SU-DHL-6 (cell line): Measurements from ENCODE around the gene KRT23.

Experiments used
- EZH2phosphoT487 ChIP-seq: fragments of 200-600 bp; sonication (generic), shearing (Covaris generic); conservative IDR thresholded peaks from 2 replicates; pipeline ENCODE4 v1.6.1; 2018; ENCODE audit warnings: mild to moderate bottlenecking, antibody characterized with exemption, low read length, moderate library complexity, mixed read lengths
- TF ChIP-seq, protein P1 (sequence below): fragments of 200-600 bp; sonication (generic); IDR thresholded peaks from one replicate; pipeline ENCODE4 v1.5.1; 2017; ENCODE audit warnings: antibody characterized with exemption, mild to moderate bottlenecking, low read length, moderate library complexity; ENCODE audit not compliant: insufficient read depth, poor library complexity, severe bottlenecking

DNA sequence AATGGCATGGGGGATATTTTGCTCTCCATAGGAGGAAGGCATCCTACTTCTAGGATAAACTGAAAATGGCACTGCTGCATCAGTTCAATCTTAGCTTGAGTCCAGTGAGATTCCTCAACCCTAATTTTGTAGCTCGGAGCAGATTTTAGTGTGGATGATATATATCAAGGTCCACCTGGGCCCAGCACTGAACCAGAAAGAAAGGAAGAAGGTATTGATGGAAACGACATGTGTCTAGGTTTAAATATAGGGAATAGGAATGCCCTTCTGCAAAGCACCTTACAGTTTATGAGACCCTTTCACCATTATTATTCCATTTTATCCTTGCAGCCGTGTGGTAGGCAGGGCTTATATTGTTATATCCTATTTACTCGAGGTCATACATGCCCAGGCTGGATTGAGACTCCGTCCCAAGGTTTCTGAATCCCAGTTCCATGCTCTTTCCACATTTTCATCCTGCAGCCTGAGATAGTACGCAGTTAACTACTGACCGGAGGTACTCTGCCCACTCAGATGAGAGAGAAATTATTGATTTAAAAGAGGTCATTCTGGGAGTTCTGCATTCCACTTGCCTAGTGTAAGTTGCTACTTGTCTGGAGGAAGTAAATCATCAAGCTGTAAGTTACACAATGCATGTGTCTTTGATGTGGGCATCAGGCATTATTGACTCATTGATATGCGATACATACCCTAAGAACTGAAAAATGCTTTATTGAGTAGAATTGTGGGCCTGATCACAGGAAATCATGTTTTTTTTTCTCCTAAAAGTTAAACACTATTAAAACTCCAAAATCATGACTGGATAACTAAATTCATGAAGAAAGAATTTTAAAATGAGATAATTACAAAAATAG, 19.2 kb upstream of the KRT23 start:
- TF ChIP-seq, protein P1, sequence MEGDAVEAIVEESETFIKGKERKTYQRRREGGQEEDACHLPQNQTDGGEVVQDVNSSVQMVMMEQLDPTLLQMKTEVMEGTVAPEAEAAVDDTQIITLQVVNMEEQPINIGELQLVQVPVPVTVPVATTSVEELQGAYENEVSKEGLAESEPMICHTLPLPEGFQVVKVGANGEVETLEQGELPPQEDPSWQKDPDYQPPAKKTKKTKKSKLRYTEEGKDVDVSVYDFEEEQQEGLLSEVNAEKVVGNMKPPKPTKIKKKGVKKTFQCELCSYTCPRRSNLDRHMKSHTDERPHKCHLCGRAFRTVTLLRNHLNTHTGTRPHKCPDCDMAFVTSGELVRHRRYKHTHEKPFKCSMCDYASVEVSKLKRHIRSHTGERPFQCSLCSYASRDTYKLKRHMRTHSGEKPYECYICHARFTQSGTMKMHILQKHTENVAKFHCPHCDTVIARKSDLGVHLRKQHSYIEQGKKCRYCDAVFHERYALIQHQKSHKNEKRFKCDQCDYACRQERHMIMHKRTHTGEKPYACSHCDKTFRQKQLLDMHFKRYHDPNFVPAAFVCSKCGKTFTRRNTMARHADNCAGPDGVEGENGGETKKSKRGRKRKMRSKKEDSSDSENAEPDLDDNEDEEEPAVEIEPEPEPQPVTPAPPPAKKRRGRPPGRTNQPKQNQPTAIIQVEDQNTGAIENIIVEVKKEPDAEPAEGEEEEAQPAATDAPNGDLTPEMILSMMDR = no peak
- no peak for TF ChIP-seq EZH2phosphoT487
